HG02840 (cell line): ENCODE results near the gene SYT3.
"Not testable (repeated sequence)": the region's sequence is repeated elsewhere in the genome, so short reads cannot be mapped to it uniquely, and the experiment has no call there.

Experiments
- ATAC-seq: cut with Tn5 transposase; IDR thresholded peaks from one replicate; pipeline ENCODE4 v1.9.1; 2021; ENCODE audit warnings: mild to moderate bottlenecking, moderate library complexity, moderate number of reproducible peaks; ENCODE audit not compliant: unreplicated experiment, low FRiP score

Gene SYT3

DNA sequence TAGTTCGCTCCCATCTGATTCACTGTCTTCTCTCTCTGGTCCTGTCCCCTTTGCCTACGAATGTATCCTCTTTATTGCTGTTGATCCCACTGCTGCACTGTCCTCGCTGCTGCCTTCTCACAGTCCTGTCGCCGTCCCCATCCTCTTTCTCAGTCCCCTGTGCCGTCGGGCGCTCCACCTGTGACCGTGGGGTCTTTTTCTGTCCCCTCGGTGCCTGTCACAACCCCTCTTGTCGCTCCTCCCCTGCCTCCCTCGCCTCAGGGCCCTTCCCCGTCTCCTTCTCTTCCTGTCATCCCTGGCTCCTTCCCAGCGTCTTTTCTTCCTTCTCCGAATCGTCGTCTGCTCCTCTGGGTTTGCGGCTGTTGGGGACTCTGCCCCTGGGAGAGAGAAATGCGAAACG, 32.3 kb downstream of the SYT3 start:
- ATAC-seq = no peak

DNA sequence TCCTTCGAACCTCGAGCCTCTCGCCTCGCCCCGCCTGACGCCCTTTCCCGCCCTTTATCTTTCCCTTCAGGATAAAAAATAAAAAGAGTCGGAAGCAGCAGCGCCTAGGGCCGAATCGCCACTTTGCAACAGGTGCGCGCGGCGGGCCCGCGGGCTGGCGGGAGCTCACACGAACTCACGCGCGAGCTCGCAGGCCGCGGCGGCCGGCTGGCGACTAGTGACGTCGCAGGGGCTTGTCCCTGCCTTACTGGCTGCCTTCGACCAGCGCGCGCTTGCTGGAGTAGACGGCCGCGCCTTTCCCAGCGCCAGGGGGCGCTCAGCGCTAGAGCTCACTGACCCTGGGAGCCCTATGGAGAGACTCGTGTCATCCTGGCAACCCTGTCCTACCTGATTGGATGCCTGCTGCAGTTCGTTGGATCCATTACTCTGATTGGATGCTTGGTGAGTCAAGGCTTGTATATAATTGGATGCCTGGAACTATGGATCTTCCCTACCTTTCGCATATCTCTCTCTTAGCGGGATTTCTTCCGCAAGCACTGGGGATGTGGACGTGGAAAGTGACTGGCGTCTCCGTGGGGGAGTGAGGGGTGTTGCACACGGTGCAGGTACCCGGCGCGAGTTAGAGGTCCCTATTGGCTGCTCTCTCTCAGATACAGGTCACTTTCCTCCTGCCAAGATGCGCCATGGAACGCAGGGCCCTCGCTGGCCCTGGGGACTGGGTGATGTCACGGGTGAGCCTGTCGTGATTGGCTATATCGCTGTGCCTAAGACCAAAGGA, 33.4 kb downstream of the SYT3 start:
- not testable (repeated sequence) for ATAC-seq

DNA sequence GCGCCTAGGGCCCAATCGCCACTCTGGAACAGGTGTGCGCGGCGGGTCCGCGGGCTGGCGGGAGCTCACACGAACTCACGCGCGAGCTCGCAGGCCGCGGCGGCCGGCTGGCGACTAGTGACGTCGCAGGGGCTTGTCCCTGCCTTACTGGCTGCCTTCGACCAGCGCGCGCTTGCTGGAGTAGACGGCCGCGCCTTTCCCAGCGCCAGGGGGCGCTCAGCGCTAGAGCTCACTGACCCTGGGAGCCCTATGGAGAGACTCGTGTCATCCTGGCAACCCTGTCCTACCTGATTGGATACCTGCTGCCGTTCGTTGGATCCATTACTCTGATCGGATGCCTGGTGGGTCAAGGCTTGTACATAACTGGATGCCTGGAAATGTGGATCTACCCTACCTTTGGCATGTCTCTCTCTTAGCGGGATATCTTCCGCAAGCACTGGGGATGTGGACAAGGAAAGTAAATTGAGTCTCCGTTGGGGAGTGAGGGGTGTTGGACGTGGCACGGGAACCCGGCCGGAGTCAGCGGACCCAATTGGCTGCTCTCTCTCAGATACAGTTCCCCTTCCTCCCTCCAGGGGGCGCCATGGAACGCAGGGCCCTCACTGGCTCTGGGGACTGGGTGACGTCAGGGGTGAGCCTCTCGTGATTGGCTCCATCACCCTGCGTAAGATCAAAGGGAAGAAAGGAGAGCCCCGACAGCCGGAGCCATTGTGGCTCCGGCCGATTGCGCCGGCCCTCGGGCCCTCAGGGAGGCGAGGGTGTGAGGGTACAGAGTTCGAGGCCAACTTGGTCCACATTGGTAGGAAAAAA, 35.2 kb downstream of the SYT3 start:
- not testable (repeated sequence) for ATAC-seq

DNA sequence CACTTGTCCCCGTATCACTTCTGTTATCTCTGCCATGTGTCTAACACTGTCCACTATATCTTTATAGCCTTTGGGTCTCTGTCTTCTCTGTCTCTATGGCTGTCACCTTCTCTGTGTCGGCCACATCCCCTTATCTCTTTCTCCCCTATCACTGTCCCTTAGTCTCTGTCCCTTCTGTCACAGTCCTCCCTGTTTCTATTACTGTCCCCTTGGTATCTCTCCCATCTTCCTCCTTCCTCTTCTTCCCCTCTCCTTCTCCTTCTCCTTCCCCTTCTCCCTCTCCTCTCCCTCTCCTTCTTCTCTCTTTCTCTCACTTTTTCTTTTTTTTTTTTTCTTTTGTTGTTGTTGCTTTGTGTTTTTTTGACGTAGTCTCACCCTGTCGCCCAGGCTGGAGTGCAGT, 36.7 kb downstream of the SYT3 start:
- ATAC-seq = no peak

DNA sequence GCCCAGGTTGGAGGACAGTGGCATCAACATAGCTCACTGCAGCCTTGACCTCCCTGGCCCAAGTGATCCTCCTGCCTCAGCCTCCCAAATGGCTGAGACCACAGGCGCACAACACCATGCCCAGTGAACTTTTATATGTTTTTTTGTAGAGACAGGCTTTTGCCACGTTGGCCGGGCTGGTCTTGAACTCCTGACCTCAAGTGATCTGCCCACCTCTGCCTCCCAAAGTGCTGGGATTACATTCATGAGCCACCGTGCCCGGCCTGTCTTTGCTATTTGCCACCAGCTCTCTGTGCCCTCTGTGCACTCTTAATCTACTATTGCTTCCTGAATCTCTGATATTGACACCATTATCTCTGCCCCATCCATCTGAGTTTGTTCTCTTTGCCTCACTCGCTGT, 37.2 kb downstream of the SYT3 start:
- ATAC-seq = no peak

DNA sequence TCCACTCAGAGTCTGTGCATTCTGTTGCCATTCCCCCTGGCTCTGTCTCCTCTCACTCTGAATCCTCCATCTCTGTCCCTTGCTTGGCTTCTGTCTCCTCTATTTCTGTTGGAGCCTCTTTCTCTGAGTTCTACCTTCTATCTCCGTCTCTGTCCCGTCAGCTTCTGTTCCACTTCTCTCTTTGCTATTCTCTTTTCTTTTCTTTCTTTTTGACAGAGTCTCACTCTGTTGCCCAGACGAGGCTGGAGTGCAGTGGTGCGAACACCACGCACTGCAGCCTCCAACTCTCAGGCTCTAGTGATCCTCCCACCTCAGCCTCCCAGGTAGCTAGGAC, 37.6 kb downstream of the SYT3 start:
- ATAC-seq = no peak

DNA sequence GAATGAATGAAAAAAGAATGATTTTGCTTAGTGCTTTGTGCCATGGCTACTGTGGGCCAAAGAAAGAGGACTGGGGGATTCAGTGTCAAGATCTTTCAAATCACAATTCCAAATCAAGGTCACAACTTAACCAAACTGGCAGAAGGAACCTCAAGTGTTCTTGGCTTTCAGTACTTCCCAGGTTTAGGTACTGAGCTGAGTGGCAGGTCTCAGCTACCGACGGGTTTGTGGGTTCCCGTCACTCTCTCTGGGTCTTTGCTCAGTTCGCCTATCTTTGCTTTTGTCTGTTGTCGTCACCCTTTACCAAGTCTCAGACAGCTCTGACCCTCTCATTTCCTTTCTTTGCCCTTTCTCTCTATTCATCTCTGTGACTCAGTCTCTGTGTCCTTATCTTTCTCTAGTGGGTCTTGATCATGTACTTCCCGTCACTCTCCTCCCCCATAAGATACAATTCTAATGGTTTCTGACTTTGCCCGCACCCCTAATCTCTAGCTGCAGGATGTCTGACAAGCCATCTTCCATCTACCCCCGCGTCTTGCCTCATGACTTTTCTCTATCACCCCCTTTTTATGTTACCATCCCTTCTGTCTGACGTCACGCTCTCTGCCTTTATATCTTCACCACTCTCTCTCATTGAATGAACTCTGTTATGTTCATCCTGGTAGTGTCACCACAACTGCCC, 38.1 kb downstream of the SYT3 start:
- ATAC-seq = no peak

DNA sequence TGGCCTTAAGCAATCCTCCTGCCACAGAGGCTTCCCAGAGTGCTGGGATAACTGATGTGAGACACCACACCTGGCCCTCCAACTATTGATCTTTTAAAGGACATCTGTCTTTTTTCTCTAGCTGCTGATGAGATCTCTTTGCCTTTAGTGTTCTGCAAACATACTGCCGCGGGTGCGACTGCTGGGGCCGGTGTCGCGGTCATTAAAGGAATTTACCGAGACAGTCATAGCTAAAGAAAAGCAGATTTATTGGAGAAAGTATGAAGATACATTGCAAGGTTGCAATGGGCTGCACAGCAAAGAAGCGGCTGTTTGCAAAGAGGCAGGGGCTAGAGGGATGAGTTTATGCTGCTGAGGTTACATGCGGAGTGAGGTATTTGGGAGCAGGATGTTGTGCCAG, 40.3 kb downstream of the SYT3 start:
- ATAC-seq = no peak

DNA sequence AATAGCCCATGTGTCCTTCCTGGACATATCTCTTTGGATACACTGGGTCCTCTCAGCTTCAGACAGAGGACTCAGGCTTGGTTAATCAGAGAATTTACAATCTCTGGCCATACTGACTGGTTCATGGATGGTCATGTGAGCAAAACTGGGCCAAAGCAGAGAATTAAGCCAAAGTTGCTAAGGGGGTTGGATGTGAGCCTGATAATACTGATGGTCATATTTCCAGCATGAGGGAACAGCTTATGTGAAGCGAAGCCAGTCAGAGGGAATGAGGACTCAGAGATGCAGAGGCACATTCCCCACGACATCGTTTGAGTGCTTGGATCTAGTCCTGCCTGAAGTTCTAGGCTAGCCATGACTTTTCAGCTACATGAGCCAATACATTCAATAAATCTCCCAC, 49.5 kb downstream of the SYT3 start:
- ATAC-seq = no peak

DNA sequence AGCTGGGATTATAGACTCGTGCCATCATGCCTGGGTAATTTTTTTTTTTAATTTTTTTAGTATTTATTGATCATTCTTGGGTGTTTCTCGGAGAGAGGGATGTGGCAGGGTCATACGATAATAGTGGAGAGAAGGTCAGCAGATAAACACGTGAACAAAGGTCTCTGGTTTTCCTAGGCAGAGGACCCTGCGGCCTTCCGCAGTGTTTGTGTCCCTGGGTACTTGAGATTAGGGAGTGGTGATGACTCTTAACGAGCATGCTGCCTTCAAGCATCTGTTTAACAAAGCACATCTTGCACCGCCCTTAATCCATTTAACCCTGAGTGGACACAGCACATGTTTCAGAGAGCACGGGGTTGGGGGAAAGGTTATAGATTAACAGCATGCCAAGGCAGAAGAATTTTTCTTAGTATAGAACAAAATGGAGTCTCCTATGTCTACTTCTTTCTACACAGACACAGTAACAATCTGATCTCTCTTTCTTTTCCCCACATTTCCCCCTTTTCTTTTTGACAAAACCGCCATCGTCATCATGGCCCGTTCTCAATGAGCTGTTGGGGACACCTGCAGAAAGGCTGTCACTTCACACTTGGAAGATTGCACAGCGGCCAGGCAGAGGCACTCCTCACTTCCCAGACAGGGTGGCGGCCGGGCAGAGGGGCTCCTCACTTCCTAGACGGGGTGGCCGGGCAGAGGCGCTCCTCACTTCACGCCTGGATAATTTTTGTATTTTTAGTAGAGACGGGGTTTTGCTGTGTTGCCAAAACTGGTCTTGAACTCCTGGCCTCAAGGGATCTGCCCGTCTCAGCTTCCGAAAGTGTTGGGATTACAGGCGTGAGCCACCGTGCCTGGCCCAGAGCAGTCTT, 57.7 kb downstream of the SYT3 start:
- not testable (repeated sequence) for ATAC-seq

DNA sequence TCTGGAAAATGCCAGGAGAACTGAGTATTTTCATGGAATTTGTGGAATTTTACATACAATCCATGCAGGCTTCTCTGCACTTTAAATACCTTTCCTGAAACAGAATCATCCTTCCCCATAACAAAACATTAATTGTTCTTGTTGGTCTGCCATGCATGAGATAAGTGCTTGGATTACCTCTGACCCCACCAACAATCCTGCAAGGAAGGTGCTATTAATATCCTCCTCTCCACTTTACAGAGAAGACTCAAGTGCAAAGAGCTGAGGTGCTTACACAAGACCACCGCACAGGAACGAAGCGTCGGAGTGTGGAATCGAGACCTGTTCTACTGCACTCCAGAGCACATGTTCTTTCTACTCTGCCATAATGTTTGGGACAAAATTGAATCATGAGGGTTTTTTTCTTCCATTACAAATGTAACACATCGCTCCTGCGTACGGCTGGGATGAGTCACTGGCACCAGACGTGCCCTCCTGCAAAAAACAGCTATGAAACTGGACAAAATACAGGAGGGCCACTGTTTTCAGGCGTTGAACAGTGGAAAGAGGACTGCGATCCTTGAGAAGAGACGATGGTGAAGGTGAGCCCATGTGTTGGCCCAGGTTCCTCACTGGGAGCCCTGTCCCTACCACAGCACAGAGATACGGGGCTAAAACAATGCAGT, 58.6 kb downstream of the SYT3 start:
- ATAC-seq = no peak

DNA sequence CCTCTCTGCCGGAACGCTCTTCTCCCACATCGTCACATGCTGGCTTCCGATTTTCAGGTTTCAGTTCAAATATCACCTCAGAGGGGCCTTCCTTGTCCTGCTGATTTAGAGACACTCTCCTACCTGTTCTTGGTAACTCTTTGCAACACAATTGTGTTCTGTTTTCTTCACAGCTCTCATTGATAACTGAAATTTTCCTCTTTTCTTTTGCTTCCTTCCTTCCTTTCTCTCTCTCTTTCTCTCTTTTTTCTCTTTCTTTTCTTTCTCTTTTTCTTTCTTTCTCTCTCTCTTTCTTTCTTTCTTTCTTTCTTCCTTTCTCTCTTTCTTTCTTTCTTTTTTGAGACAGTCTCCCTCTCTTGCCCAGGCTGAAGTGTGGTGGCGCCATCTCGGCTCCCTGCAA, 59.4 kb downstream of the SYT3 start:
- ATAC-seq = no peak

DNA sequence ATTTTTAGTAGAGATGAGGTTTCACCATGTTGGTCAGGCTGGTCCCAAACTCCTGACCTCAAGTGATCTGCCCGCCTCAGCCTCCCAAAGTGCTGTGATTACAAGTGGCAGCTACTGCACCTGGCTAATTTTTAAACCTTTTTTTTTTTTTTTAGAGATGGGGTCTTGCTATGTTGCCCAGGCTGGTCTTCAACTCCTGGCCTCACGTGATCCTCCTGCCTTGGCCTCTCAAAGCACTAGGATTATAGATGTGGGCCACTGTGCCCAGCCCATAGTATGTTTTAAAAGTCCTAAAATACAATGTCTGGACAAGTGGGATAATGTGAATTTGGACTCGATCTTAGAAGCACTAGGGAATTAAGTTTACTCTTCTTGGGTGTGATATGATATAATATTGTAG, 62.9 kb downstream of the SYT3 start:
- ATAC-seq = not testable (repeated sequence)

DNA sequence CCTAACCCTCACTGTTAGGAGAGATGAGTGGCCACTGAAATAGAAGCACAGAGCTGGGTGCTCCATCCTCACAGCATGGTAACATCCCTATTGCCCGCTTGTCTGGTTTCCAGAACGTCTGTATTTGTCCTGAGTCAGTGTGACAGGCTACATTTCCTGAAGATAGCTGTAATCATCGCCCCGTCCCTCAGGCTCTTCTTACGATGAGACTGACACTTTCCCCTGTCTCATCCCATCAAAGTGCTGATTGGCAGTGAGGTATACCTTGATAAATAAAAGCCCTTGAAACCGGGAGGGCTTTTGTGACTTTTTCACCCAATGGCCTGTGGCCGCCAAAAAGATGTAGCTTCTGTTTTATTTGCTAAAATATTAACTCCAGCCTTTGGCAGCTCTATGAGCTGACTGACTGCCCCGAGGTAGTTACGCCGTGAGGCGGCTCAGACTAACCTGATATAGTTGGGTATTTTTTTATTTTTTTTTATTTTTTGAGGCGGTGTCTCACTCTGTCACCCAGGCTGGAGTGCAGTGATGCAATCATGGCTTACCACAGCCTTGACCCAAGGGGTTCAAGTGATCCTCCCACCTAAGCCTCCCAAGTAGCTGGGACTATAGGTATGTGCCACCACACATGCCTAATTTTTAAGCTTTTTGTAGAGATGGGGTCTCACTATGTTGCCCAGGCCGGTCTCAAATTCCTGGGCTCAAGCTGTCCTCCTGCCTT, 65.8 kb downstream of the SYT3 start:
- ATAC-seq = no peak
